Measurements from ENCODE around the gene PPP2R2C. TPM values are rescaled to one million over a fixed set of nuclear protein-coding genes. Genes with fewer than 3 reads are reported as not detected.

The PPP2R2C gene
- total and polyA plus RNA-seq, 4 donors, result 0.25 to 1.3 (median 0.65) TPM; not detected in 1

DNA sequence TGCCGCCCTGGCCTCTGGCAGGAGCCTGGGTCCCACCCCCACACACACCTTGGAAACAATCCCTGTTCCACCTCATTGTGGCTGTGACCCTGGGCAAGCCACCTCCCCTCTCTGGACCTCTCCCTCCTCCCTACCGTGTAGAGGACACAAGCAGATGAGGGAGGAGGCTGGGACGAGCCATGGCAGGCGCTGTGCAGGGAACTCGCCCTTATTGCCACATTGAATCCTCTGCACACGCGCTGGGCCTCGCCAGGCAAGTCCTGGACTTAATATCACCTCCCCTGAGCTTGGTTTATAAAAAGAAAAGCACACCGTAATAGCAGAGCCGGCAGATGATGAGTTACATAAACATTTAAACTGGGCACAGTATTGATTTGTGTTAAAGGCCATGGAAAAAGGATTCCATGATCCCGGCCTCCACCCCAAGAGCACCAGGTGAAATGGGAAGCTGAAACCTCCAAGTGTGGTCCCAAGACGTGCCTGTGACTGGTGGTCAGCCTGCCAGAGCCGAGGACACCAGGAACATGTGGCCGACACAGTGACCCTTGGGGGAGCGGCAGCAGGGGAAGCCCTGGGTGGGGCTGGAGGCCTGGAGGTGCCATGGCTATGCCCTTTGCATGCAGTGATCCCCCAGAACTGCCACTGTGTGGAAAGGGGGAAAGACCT is 81.1 kb downstream of the PPP2R2C start:
- intact Hi-C loops (cut with DNase I), result no loop called here
- no peak overlapping the region for H3K4me3 ChIP-seq (ENCODE audit: low read length in 2 of 2)
- no peaks in the 10 kb centered on the region for H3K4me1 ChIP-seq (ENCODE audit: control insufficient read depth in 1 of 2, insufficient read depth in 2 of 2, low read length in 2 of 2)
- no peak for DNase-seq
- 80 to 82% methylated on average over 15 of the region's 15 CpGs for WGBS, 2 donors
- H3K36me3 ChIP-seq (ENCODE audit: control insufficient read depth in 1 of 2, insufficient read depth in 2 of 2, low read length in 1 of 2), result no peaks in the 10 kb centered on the region
- no peak for ATAC-seq (ENCODE audit: low FRiP score)
- H3K9me3 ChIP-seq (ENCODE audit: control insufficient read depth, low read length), result no peaks in the 10 kb centered on the region
- H3K27me3 ChIP-seq (ENCODE audit: control insufficient read depth in 1 of 2, insufficient read depth in 2 of 2, low read length in 1 of 2), result no peaks in the 10 kb centered on the region
- H3K27ac ChIP-seq (ENCODE audit: low read depth in 1 of 2, low read length in 2 of 2), result no peak overlapping the region

- DNase-seq (peak in 1 of 2 donors; percentile 71), ATAC-seq (ENCODE audit: low FRiP score) (no peak)
- Histone ChIP-seq H3K27me3 (ENCODE audit: control insufficient read depth in 1 of 2, insufficient read depth in 2 of 2, low read length in 1 of 2) (no peaks in the 10 kb centered on the region), H3K9me3 (ENCODE audit: control insufficient read depth, low read length) (no peaks in the 10 kb centered on the region), H3K4me1 (ENCODE audit: control insufficient read depth in 1 of 2, insufficient read depth in 2 of 2, low read length in 2 of 2) (no peaks in the 10 kb centered on the region), H3K36me3 (ENCODE audit: control insufficient read depth in 1 of 2, insufficient read depth in 2 of 2, low read length in 1 of 2) (no peaks in the 10 kb centered on the region), H3K27ac (ENCODE audit: low read depth in 1 of 2, low read length in 2 of 2) (no peak overlapping the region), H3K4me3 (ENCODE audit: low read length in 2 of 2) (no peak overlapping the region)
- intact Hi-C loops (cut with DNase I), result no loop called here
- WGBS, 2 donors, result 34 to 40% methylated on average over 18 of the region's 18 CpGs
Measured at GRCh38 chr4:6390356-6390755, 82.1 kb downstream of the PPP2R2C start.

DNA sequence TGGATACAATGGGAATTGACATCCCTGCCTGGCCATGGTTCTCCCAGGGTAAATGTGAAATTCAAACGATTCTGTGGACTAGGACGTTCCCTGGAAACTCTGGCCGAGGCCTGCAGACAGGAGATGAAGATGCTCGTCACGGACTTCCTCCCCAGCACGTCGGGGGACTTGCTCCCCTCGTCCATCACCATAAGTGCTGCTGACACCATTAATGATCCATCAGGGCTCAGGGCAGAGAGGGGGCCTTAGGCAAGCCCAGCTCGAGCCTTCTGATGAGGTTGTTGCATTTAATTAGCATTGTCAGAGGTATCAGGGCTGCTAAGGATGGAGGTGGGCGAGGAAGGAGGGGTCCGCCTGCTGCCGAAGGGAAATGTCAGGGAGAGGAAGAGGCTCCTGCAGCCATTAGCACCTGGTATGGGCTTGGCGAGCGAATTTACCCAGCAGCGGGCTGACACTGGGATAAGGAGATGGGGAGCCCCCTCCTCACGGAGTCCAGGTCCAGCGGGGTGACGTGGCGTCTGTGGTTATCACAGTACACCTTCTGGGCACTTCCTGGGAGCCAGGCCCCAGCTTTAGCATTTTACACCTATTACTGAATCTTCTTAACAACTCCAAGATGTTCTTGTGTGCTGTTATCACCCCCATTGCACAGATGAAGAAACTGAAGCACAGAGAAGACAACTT is 83.1 kb downstream of the PPP2R2C start:
- WGBS, 2 donors, result 80 to 82% methylated on average over 19 of the region's 19 CpGs
- H3K27ac ChIP-seq (ENCODE audit: low read depth in 1 of 2, low read length in 2 of 2), result no peak overlapping the region
- DNase-seq (peak in 1 of 2 donors; percentile 53), ATAC-seq (ENCODE audit: low FRiP score) (no peak)
- no peaks in the 10 kb centered on the region for H3K9me3 ChIP-seq (ENCODE audit: control insufficient read depth, low read length)
- H3K4me3 ChIP-seq (ENCODE audit: low read length in 2 of 2), result no peak overlapping the region
- no peaks in the 10 kb centered on the region for H3K36me3 ChIP-seq (ENCODE audit: control insufficient read depth in 1 of 2, insufficient read depth in 2 of 2, low read length in 1 of 2)
- no peaks in the 10 kb centered on the region for H3K27me3 ChIP-seq (ENCODE audit: control insufficient read depth in 1 of 2, insufficient read depth in 2 of 2, low read length in 1 of 2)
- intact Hi-C loops (cut with DNase I), result no loop called here
- no peaks in the 10 kb centered on the region for H3K4me1 ChIP-seq (ENCODE audit: control insufficient read depth in 1 of 2, insufficient read depth in 2 of 2, low read length in 2 of 2)

DNA sequence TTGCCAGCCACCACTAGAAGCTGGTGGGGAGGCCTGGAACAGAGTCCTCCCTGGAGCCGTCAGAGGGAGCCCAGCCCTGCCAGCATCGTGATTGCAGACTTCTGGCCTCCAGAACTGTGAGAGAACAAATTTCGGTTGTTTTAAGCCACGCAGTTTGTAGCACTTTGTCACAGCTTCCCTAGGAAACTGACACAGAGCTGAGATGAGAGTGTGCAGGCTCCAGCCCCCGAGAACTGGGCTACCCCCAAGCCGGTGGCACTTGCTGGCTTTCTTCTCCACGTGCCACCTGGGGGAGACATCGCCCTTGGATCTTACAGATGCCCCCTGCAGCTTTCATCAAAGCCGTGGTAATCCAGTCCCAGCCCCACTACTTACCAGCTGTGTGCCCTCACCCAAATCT is 83.7 kb downstream of the PPP2R2C start:
- no peak for ATAC-seq (ENCODE audit: low FRiP score)
- H3K4me3 ChIP-seq (ENCODE audit: low read length in 2 of 2), result no peak overlapping the region
- H3K9me3 ChIP-seq (ENCODE audit: control insufficient read depth, low read length), result no peaks in the 10 kb centered on the region
- 74 to 76% methylated on average over 9 of the region's 9 CpGs for WGBS, 2 donors
- no peaks in the 10 kb centered on the region for H3K4me1 ChIP-seq (ENCODE audit: control insufficient read depth in 1 of 2, insufficient read depth in 2 of 2, low read length in 2 of 2)
- DNase-seq, result peak in 1 of 2 donors; percentile 35
- no peak overlapping the region for H3K27ac ChIP-seq (ENCODE audit: low read depth in 1 of 2, low read length in 2 of 2)
- intact Hi-C loops (cut with DNase I), result no loop called here
- H3K36me3 ChIP-seq (ENCODE audit: control insufficient read depth in 1 of 2, insufficient read depth in 2 of 2, low read length in 1 of 2), result no peaks in the 10 kb centered on the region
- no peaks in the 10 kb centered on the region for H3K27me3 ChIP-seq (ENCODE audit: control insufficient read depth in 1 of 2, insufficient read depth in 2 of 2, low read length in 1 of 2)

DNA sequence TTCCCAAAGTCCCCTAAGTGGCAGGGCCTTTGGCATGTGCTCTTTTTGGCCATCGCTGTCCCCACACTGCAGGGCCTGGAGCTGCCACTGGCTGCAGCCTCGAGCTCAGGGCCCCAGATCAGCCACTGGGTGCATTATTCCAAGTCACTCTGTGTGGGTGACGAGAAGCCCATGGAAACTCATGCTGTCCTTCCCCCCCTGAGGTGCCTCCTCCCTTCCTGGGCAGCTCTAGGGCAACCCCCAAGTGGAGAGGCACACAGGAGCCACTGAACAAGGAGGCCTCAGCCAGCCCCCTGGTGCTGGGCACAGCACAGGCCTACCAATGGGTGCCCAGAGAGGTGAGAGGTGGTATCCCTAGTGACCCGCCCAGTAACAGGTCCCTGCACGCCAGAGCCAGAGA is 84.5 kb downstream of the PPP2R2C start:
- no peaks in the 10 kb centered on the region for H3K4me1 ChIP-seq (ENCODE audit: control insufficient read depth in 1 of 2, insufficient read depth in 2 of 2, low read length in 2 of 2)
- H3K27ac ChIP-seq (ENCODE audit: low read depth in 1 of 2, low read length in 2 of 2), result no peak overlapping the region
- ATAC-seq (ENCODE audit: low FRiP score) (no peak), DNase-seq (peak in 1 of 2 donors; percentile 28)
- H3K9me3 ChIP-seq (ENCODE audit: control insufficient read depth, low read length), result no peaks in the 10 kb centered on the region
- 90 to 91% methylated on average over 5 of the region's 5 CpGs for WGBS, 2 donors
- intact Hi-C loops (cut with DNase I), result no loop called here
- H3K36me3 ChIP-seq (ENCODE audit: control insufficient read depth in 1 of 2, insufficient read depth in 2 of 2, low read length in 1 of 2), result no peaks in the 10 kb centered on the region
- no peak overlapping the region for H3K4me3 ChIP-seq (ENCODE audit: low read length in 2 of 2)
- H3K27me3 ChIP-seq (ENCODE audit: control insufficient read depth in 1 of 2, insufficient read depth in 2 of 2, low read length in 1 of 2), result no peaks in the 10 kb centered on the region

GRCh38 chr4:6386091-6386490 is 86.3 kb downstream of the PPP2R2C start:
- no peaks in the 10 kb centered on the region for H3K9me3 ChIP-seq (ENCODE audit: control insufficient read depth, low read length)
- intact Hi-C loops (cut with DNase I), result no loop called here
- H3K4me1 ChIP-seq (ENCODE audit: control insufficient read depth in 1 of 2, insufficient read depth in 2 of 2, low read length in 2 of 2), result no peaks in the 10 kb centered on the region
- WGBS, 2 donors, result 66 to 69% methylated on average over 7 of the region's 7 CpGs
- ATAC-seq (ENCODE audit: low FRiP score) (no peak), DNase-seq (peak in 1 of 2 donors; percentile 31)
- H3K27me3 ChIP-seq (ENCODE audit: control insufficient read depth in 1 of 2, insufficient read depth in 2 of 2, low read length in 1 of 2), result no peaks in the 10 kb centered on the region
- no peaks in the 10 kb centered on the region for H3K36me3 ChIP-seq (ENCODE audit: control insufficient read depth in 1 of 2, insufficient read depth in 2 of 2, low read length in 1 of 2)
- no peak overlapping the region for H3K4me3 ChIP-seq (ENCODE audit: low read length in 2 of 2)
- H3K27ac ChIP-seq (ENCODE audit: low read depth in 1 of 2, low read length in 2 of 2), result no peak overlapping the region

- DNase-seq, result peak in 1 of 2 donors; percentile 22
- no peak for ATAC-seq (ENCODE audit: low FRiP score)
- Histone ChIP-seq H3K27me3 (ENCODE audit: control insufficient read depth in 1 of 2, insufficient read depth in 2 of 2, low read length in 1 of 2) (no peaks in the 10 kb centered on the region), H3K27ac (ENCODE audit: low read depth in 1 of 2, low read length in 2 of 2) (no peak overlapping the region), H3K4me1 (ENCODE audit: control insufficient read depth in 1 of 2, insufficient read depth in 2 of 2, low read length in 2 of 2) (no peaks in the 10 kb centered on the region), H3K9me3 (ENCODE audit: control insufficient read depth, low read length) (no peaks in the 10 kb centered on the region), H3K36me3 (ENCODE audit: control insufficient read depth in 1 of 2, insufficient read depth in 2 of 2, low read length in 1 of 2) (no peaks in the 10 kb centered on the region), H3K4me3 (ENCODE audit: low read length in 2 of 2) (no peak overlapping the region)
- whole genome bisulfite sequencing, 2 donors, result 89 to 95% methylated on average over 2 of the region's 2 CpGs
- intact Hi-C loops (cut with DNase I), result no loop called here
Measured at GRCh38 chr4:6385288-6385687, 87.1 kb downstream of the PPP2R2C start.

DNA sequence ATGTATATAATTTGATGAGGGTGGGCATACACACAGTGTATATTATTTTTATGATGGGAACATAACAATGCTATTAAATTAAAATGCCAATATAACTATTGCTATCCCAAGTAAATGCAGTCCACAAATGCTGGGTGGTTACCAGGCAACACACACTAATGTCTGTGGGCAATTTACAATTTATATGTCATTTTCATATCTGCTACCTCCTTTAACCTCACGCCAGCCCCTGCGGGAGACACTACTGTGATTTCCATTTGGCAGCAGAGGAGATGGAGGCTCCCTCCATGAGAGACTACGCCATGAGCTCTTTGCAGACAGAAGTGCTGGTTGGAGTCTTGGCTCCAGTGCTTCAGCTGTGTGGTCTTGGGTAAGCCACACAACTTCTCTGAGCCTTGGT is 87.9 kb downstream of the PPP2R2C start:
- no peak overlapping the region for H3K4me3 ChIP-seq (ENCODE audit: low read length in 2 of 2)
- DNase-seq (peak in 1 of 2 donors; percentile 12), ATAC-seq (ENCODE audit: low FRiP score) (no peak)
- H3K27me3 ChIP-seq (ENCODE audit: control insufficient read depth in 1 of 2, insufficient read depth in 2 of 2, low read length in 1 of 2), result no peaks in the 10 kb centered on the region
- H3K27ac ChIP-seq (ENCODE audit: low read depth in 1 of 2, low read length in 2 of 2), result no peak overlapping the region
- no peaks in the 10 kb centered on the region for H3K9me3 ChIP-seq (ENCODE audit: control insufficient read depth, low read length)
- no peaks in the 10 kb centered on the region for H3K4me1 ChIP-seq (ENCODE audit: control insufficient read depth in 1 of 2, insufficient read depth in 2 of 2, low read length in 2 of 2)
- intact Hi-C loops (cut with DNase I), result no loop called here
- H3K36me3 ChIP-seq (ENCODE audit: control insufficient read depth in 1 of 2, insufficient read depth in 2 of 2, low read length in 1 of 2), result no peaks in the 10 kb centered on the region
- WGBS, 2 donors, result 75 to 88% methylated on average over 3 of the region's 3 CpGs

DNA sequence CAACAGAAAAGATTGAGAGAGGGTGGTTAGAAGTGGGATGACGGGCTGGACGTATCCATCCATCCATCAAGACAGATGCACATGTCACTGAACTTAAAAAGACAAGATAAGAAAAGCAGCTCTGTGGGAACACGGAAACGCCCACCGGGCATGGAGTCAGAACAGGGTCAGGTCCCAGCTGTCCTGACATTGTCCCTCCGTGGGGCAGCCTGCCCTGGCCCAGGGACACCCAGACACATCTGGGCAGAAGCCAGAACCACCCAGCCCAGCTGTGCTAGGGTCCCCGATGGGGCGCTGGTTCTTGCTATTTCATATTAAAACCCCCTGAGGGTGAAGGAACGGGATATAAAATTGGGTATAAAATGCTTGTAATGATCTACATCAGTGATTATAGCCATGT is 88.5 kb downstream of the PPP2R2C start:
- no peak for ATAC-seq (ENCODE audit: low FRiP score)
- no peaks in the 10 kb centered on the region for H3K27me3 ChIP-seq (ENCODE audit: control insufficient read depth in 1 of 2, insufficient read depth in 2 of 2, low read length in 1 of 2)
- H3K4me3 ChIP-seq (ENCODE audit: low read length in 2 of 2), result no peak overlapping the region
- no peaks in the 10 kb centered on the region for H3K36me3 ChIP-seq (ENCODE audit: control insufficient read depth in 1 of 2, insufficient read depth in 2 of 2, low read length in 1 of 2)
- no peaks in the 10 kb centered on the region for H3K4me1 ChIP-seq (ENCODE audit: control insufficient read depth in 1 of 2, insufficient read depth in 2 of 2, low read length in 2 of 2)
- DNase-seq, result peak in 1 of 2 donors; percentile 35
- H3K27ac ChIP-seq (ENCODE audit: low read depth in 1 of 2, low read length in 2 of 2), result no peak overlapping the region
- WGBS, 2 donors, result 80 to 85% methylated on average over 9 of the region's 9 CpGs
- no peaks in the 10 kb centered on the region for H3K9me3 ChIP-seq (ENCODE audit: control insufficient read depth, low read length)
- intact Hi-C loops (cut with DNase I), result no loop called here
